Stimulated activated CD4-positive, alpha-beta T cell treated with anti-CD3 and anti-CD28 coated beads, Interleukin-2, amount 100 ng/mL, for 4 hours (primary cell): ENCODE results near the gene HDAC8.
"Not testable (repeated sequence)": the region's sequence is repeated elsewhere in the genome, so short reads cannot be mapped to it uniquely, and the experiment has no call there.

ENCODE experiments used
- DNase-seq: peaks from one replicate; pipeline ENCODE4 v3.0.0-alpha.2; 2020; ENCODE audit warnings: low read depth

HDAC8 gene

DNA sequence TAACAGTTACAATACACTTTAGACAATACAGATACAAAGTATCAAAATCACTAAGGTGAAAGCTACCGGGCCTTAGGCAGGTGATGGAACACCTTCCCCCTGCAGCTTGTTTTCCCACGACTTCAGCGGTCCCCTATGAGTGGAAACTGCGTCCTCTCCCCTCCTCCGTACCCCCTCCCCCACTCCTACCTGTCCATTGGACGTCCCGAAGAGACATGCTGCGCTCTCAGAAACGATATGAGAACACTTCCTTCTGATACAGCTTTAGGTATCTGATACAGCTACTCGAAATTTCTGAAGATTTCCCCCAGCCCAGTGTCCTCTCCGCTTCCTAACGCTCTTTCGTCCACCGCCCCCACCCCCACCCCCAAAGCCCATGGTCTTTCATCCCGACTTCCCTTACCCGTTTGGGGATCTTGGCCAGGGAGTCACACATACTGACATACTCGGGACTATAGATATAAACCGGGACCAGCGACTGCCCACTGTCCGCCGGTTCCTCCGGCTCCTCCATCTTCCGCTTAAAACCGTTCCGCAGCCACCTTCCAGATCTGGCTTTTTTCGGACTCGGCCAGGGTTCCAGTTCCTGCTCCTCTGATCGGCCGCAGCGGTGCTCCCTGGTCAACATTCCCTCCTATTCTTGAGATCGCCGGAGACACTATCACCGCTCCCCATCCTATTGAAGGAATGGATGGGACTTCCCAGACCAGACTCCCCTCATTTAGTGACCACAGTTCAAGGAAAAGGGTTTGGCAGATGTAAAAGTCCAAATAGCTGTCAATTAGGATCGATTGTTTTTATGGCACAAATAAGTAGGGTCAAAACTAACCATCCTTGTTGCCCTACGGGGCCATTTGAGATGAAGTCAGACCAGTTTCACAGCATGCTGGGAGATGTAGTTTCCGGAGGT lies at the start of gene HDAC8:
HDAC8 (minus strand) TSS at position 596 of the 910 bp plus-strand sequence; CDS start at position 514, 82 bp downstream.
- peak; percentile 32 for DNase-seq

DNA sequence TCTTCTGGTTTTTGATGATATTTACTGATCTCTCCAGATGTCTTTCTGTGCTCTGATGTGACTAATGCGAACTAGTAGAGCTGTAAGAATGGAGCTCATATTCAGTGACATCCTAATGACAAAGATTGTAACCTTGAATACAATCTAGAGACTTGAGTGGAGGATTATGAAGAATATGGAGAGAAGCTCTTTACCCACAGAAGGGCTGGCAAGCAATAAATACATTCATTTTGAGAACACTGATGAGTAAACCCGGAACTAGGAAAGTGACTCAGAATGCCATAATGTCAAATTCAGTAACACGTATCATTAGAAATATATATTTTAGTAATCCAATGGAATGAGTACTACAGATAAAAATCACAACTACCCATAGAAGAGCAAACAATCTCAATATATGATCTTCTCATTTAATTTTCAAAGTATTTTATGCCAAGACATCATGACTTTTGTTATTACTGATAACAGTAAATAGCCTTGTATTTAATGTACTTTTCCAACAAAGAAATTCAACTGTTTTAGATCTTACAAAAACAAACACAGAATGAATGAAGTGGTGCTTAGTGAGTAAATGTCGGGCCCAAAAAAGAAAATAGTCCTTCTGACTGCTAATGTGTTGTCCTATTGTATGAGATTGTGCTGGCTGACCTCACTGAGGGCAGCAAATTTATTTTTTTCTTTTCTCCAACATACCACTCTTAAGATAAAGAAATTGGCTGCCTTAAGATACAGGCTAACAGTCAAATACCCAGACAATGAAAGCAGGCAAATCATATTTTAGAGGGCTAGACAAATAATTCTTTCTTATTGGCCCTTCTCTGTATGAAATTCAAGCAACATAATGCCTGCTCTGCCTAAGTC lies 49.2 kb upstream of the HDAC8 start:
- DNase-seq: no peak

DNA sequence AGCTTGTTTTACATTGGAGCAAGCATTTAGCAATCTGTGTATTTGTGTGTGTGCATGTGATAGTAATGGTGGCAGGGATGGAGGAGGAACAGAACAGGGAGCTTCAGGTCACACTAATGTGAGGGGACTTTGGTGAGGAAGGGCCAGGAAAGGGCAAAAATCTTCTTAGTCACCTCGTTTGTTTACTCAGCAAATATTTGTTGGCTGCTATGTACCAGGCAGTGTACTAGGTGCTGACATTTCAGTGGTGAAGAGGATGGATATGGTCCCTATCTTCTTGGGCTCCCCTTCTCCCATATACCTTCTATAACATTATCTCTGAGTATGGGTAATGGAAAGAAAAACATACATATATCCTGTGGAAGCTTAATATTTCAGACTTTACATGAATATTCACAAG lies 48.5 kb upstream of the HDAC8 start:
- no peak for DNase-seq

DNA sequence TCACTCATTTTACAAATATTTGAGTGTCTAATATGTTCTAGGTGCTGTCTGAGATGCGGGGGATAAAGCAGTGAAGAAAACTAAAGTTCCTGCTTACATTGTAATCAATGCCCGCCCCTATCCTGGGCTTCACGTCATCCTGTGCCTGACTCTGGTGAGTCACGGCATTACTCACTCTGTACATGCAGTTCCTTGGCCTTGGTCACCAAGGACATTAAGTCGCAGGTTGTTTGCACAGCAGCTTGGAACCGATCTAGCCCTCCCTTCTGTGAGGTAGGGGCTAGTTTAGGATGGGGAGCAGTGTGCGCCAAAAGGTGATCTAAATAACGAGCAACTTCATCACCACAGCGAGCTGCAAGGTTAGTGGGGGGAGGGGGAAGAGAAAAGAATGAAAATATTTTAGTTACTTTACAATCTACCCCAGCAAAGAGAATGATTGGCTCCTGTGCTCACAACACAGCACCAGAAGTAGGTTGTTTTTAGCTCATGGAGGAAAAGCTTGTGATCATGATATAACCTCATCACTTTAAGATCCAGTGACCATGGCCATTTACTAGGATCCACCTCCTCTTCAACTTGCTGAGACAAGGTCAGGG lies 48.0 kb upstream of the HDAC8 start:
- DNase-seq: no peak

GRCh38 chrX:72609313-72609712 lies 36.7 kb upstream of the HDAC8 start:
- no peak for DNase-seq

DNA sequence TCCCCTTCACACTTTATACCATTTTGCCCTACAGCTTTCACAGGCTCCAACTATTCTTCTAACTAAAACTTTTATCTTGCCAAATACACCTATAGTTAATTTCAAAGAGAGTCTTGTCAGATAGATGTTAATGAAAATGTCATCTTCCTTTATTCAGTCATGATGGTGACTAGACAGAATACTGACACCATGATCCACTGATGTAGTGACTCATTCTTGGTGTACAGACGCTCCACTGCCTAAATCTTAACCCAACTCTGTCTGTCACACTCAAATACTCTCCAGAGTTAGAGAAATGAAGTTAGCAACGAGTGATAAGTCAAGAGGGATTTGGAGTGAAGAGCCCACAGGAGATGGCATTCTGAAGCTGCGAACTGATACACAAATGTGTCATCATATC lies 32.1 kb upstream of the HDAC8 start:
- no peak for DNase-seq

GRCh38 chrX:72604112-72604511 lies 31.5 kb upstream of the HDAC8 start:
- no peak for DNase-seq

GRCh38 chrX:72591038-72591437 lies 18.4 kb upstream of the HDAC8 start:
- DNase-seq: not testable (repeated sequence)

DNA sequence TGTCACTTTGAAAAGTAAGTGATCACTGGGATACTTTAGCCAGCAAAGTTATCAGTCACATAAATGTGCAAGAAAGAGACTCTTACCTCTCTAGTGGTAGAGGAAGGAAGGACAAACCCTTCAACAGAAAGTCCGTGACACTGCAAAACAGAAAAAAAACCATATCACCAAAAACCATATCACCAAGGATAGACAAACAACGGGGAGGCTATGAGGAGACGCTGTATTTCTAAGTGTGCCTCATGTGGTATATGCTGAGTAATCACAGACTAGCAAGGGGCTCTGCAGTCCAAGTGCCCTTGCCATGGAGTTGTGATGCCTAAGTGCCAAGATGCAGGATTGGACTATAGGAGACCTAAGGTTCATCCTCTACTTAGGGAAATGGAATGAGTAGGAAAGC lies 11.5 kb upstream of the HDAC8 start:
- no peak for DNase-seq

GRCh38 chrX:72576141-72576894 lies 3.7 kb upstream of the HDAC8 start:
- no peak for DNase-seq

GRCh38 chrX:72573158-72573511 lies 492 bp upstream of the HDAC8 start:
- no peak for DNase-seq

- DNase-seq: no peak
Observed at GRCh38 chrX:72569786-72570185, 2.9 kb downstream of the HDAC8 start.

DNA sequence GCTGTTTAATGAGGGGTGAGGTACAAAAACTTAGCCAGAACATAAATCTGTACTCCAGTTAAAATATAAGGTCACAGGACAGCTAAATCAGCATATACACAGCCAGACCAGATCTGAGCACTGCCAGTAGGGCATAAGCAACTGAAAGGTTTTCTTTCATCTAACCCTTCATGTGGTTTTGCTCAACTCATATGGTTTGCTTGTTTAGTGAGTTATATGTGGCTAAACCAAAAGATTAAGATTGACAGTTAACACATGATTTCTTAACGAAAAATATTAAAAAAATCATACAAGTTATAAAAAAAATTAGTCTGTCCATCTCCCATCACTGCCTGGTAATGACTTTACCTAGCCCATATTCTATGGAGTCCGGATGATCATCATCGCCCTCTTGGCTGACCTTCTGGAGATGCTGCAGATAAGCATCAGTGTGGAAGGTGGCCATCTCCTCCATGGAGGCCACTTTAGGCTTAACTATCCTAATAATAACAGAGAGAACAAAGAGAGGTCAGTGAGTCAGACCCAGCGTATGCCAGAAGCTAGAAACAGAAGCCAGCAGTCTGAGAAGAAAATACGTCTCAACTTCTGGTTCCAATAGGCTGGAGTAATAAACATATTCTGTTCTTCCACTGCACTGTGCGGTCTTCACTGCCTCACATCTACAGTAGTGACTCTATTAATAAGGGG lies 4.1 kb downstream of the HDAC8 start:
- no peak for DNase-seq

- DNase-seq: no peak
Observed at GRCh38 chrX:72566448-72566847, 6.2 kb downstream of the HDAC8 start.

- DNase-seq: not testable (repeated sequence)
Observed at GRCh38 chrX:72559655-72560054, 13.0 kb downstream of the HDAC8 start.

DNA sequence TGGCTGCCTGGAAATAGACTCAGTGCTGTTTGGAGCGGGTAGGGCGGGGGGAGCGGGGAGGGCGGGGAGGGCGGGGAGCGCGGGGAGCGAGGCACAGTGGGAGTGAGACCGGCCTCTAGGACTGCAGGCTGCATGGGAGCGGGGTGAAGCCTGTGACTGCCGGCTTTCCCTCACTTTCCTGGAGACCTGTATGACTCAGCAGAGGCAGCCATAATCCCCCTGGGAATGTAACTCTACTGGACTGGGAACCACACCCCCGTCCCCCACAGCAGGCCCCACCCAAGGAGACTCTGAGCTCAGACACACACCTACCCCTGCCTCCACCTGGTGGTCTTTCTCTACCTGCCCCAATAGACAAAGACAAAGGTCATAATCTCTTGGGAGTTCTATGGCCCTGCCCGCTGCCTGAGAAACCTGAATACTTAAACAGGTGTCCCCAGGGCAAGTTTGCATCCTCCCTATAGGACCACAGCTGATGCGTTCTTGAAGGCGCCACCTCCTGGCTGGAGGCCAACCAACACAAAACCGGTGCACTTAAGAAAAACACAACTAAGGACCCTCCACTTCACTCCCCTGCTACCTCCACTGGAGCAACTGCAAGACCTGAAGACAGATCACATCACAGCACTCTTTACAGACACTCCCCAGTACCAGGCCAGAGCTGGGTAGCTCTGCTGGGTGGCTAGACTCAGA lies 18.0 kb downstream of the HDAC8 start:
- DNase-seq: no peak

DNA sequence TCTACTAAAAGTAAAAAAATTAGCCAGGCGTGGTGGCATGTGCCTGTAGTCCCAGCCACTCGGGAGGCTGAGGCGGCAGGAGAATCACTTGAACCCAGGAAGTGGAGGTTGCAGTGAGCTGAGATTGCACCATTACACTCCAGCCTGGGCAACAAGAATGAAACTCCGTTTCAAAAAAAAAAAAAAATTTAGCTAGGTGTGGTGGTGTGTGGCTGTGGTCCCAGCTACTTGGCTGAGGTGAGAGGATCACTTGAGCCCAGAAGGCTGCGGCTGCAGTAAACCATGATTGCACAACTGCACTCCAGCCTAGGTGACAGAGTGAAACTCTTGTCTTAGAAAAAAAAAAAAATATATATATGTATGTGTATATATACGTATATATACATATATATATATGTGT lies 20.2 kb downstream of the HDAC8 start:
- DNase-seq: not testable (repeated sequence)

DNA sequence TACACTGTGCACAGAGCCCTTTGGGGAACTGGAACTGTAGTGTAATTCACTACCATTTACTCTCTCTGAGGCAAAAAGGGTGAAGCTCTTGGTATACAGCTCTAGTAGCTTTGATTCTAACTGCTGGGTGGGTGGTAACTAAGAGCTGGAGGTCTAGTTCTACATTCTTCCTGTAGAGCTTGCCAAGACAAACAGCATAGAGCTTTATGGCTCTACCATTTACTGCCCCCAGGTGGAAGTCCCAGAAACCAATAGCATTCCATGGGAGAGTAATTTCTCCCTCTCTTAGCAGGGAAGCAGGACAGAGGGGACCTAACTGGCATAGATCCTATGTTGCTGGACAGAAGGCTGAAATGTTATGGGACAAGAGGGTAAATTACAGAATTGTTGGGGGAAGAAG lies 26.7 kb downstream of the HDAC8 start:
- no peak for DNase-seq

- DNase-seq: no peak
Observed at GRCh38 chrX:72540318-72540717, 32.3 kb downstream of the HDAC8 start.

GRCh38 chrX:72539822-72540221 lies 32.8 kb downstream of the HDAC8 start:
- DNase-seq: no peak

DNA sequence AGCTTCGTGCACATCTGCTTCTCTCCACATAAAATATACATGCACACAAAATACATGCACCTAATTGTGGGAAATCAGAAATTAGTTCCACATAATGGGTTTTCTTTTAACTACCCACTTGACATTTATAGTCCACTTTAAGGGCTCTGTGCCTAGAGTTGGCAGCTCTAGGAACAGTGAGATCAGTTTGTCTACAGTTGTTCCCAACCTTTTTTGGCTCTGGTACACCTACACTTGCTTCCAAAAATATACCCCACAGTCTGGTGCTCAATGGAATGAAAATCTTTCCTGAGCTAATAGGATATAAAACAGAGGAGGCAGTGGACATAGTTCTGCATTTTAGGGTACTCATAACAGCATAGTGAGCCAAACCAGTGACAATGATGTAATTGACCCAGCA lies 36.1 kb downstream of the HDAC8 start:
- DNase-seq: no peak
